ENCODE results near the gene NPIPB6. TPM values are rescaled to one million over a fixed set of nuclear protein-coding genes. Genes with fewer than 3 reads are reported as not detected.

Gene NPIPB6
- total and polyA plus RNA-seq, 2 experiments from 2014 or later, result 1.5 to 1.8 TPM

- ATAC-seq (peak; percentile 88), DNase-seq (ENCODE audit: low spot score) (peak; percentile 94)
- Histone ChIP-seq H3K4me1 (ENCODE audit: insufficient read depth) (peaks cover 25% of the 10 kb centered on the region), H3K36me3 (ENCODE audit: insufficient read depth) (peaks cover 4% of the 10 kb centered on the region; the same call in 1 of the 2 replicates), H3K9me2 (ENCODE audit: insufficient read depth) (no peaks in the 10 kb centered on the region), H3K4me3 (peak overlapping the region; percentile 100), H3K79me2 (replicated peaks; ENCODE audit: insufficient read depth) (peaks cover 77% of the 10 kb centered on the region), H4K20me1 (replicated peaks; ENCODE audit: insufficient read depth) (peaks cover 15% of the 10 kb centered on the region), H3F3A (replicated peaks; ENCODE audit: low read depth) (peaks cover 14% of the 10 kb centered on the region; the same call in 1 of the 2 replicates), H3K27ac (ENCODE audit: low read depth) (peak overlapping the region; percentile 90), H3K4me2 (peak overlapping the region; percentile 99), H3K27me3 (ENCODE audit: insufficient read depth) (no peaks in the 10 kb centered on the region), H2AFZ (no peak overlapping the region)
- no peak for TF ChIP-seq STAT1 (IDR thresholded peaks at IDR 0.05; ENCODE audit: unreplicated experiment)
- TF ChIP-seq POLR2AphosphoS5 (IDR thresholded peaks at IDR 0.05; ENCODE audit: low read depth), result peak; percentile 65
- no peak for TF ChIP-seq NANOG (IDR thresholded peaks at IDR 0.05; ENCODE audit: borderline replicate concordance)
- no peak for TF ChIP-seq ZNF114 (CRISPR knock-in tag; IDR thresholded peaks at IDR 0.05)
- Mint-ChIP-seq H3K27ac (peak overlapping the region; percentile 98), H3K36me3 (ENCODE audit: low read depth) (peaks cover 28% of the 10 kb centered on the region), H3K9me3 (no peaks in the 10 kb centered on the region), H3K27me3 (ENCODE audit: insufficient read depth, low read depth, poor library complexity) (peaks cover 18% of the 10 kb centered on the region), H3K4me1 (peaks cover 46% of the 10 kb centered on the region), H3K4me3 (peak overlapping the region; percentile 98)
These were observed 70.3 kb downstream of the NPIPB6 start for GRCh38 chr16:28292731-28293600.

Small RNA genes lying within 50 kb of the gene (microRNA-seq; reads per million reads assigned to microRNA genes)
- not detected for gene MIR6862-1

Small RNA genes lying within 50 kb of the gene (small RNA-seq; reads per million reads assigned to genes)
- gene AC138904.2 (ENCODE audit: low replicate concordance) (not detected), gene MIR6862-1 (ENCODE audit: low replicate concordance) (not detected)

Other genes starting within 250 kb of the NPIPB6 start
- gene XPO6, start 151.5 kb downstream of the NPIPB6 start, total RNA-seq (2014; rRNA removed; shearing (Covaris generic)), result 116 and 178 TPM in 2 replicates
- 83.9 and 89.8 TPM in 2 replicates for gene XPO6, start 151.5 kb downstream of the NPIPB6 start, polyA plus RNA-seq (2016; fragmentation: Nextera tagmentation; extraction: Ambion mirVana)
- 59.8 and 68.1 TPM in 2 replicates for gene SBK1, start 71.0 kb downstream of the NPIPB6 start, total RNA-seq (2014; rRNA removed; shearing (Covaris generic))
- 23.9 and 25.5 TPM in 2 replicates for gene SBK1, start 71.0 kb downstream of the NPIPB6 start, polyA plus RNA-seq (2016; fragmentation: Nextera tagmentation; extraction: Ambion mirVana)
- gene EIF3CL, start 40.3 kb upstream of the NPIPB6 start, total RNA-seq (2014; rRNA removed; shearing (Covaris generic)), result 323 and 339 TPM in 2 replicates
- 0.68 and 1.8 TPM in 2 replicates for gene EIF3CL, start 40.3 kb upstream of the NPIPB6 start, polyA plus RNA-seq (2016; fragmentation: Nextera tagmentation; extraction: Ambion mirVana)
- 0.24 TPM in 1 of 2 replicates, not detected in the other for gene NPIPB7, start 108.8 kb upstream of the NPIPB6 start, total RNA-seq (2014; rRNA removed; shearing (Covaris generic))
- 0.45 and 0.52 TPM in 2 replicates for gene NPIPB7, start 108.8 kb upstream of the NPIPB6 start, polyA plus RNA-seq (2016; fragmentation: Nextera tagmentation; extraction: Ambion mirVana)
- 16.6 and 31.4 TPM in 2 replicates for gene CLN3, start 128.6 kb upstream of the NPIPB6 start, total RNA-seq (2014; rRNA removed; shearing (Covaris generic))
- 17.8 and 18.1 TPM in 2 replicates for gene CLN3, start 128.6 kb upstream of the NPIPB6 start, polyA plus RNA-seq (2016; fragmentation: Nextera tagmentation; extraction: Ambion mirVana)
- 0.07 TPM in 1 of 2 replicates, not detected in the other for gene APOBR, start 131.1 kb upstream of the NPIPB6 start, total RNA-seq (2014; rRNA removed; shearing (Covaris generic))
- not detected in 2 replicates for gene APOBR, start 131.1 kb upstream of the NPIPB6 start, polyA plus RNA-seq (2016; fragmentation: Nextera tagmentation; extraction: Ambion mirVana)
- not detected in 2 replicates for gene IL27, start 143.3 kb upstream of the NPIPB6 start, total RNA-seq (2014; rRNA removed; shearing (Covaris generic))
- not detected in 2 replicates for gene IL27, start 143.3 kb upstream of the NPIPB6 start, polyA plus RNA-seq (2016; fragmentation: Nextera tagmentation; extraction: Ambion mirVana)
- gene NUPR1, start 175.5 kb upstream of the NPIPB6 start, total RNA-seq (2014; rRNA removed; shearing (Covaris generic)), result 0.03 TPM in 1 of 2 replicates, not detected in the other
- 0.48 and 0.75 TPM in 2 replicates for gene NUPR1, start 175.5 kb upstream of the NPIPB6 start, polyA plus RNA-seq (2016; fragmentation: Nextera tagmentation; extraction: Ambion mirVana)
- gene SGF29, start 190.4 kb upstream of the NPIPB6 start, total RNA-seq (2014; rRNA removed; shearing (Covaris generic)), result 10.0 and 10.8 TPM in 2 replicates
- 17.6 and 20.0 TPM in 2 replicates for gene SGF29, start 190.4 kb upstream of the NPIPB6 start, polyA plus RNA-seq (2016; fragmentation: Nextera tagmentation; extraction: Ambion mirVana)
- gene SULT1A2, start 233.5 kb upstream of the NPIPB6 start, total RNA-seq (2014; rRNA removed; shearing (Covaris generic)), result 0.12 and 0.17 TPM in 2 replicates
- 0.34 TPM in 1 of 2 replicates, not detected in the other for gene SULT1A2, start 233.5 kb upstream of the NPIPB6 start, polyA plus RNA-seq (2016; fragmentation: Nextera tagmentation; extraction: Ambion mirVana)
- 1.7 and 3.5 TPM in 2 replicates for gene SULT1A1, start 246.5 kb upstream of the NPIPB6 start, total RNA-seq (2014; rRNA removed; shearing (Covaris generic))
- 2.2 and 2.4 TPM in 2 replicates for gene SULT1A1, start 246.5 kb upstream of the NPIPB6 start, polyA plus RNA-seq (2016; fragmentation: Nextera tagmentation; extraction: Ambion mirVana)